Sigmoid colon (tissue), 7 donors: Measurements from ENCODE around the gene EIF2A. TPM values are rescaled to one million over a fixed set of nuclear protein-coding genes. Genes with fewer than 3 reads are reported as not detected.

Experiments used
- DNase-seq: peaks from one replicate; pipeline ENCODE4 v3.0.0-alpha.2; 2019
- H3K27ac ChIP-seq, 4 donors: fragments of 200-600 bp; sonication (generic); one replicate each; pipeline ENCODE4 v1.5.1; 2016 to 2019; ENCODE audit warnings: mild to moderate bottlenecking in 1 of 4
- H3K27me3 ChIP-seq, 3 donors: fragments of 200-600 bp; sonication (generic); one replicate each; pipeline ENCODE4 v1.5.1; 2019; ENCODE audit warnings: mild to moderate bottlenecking in 1 of 3
- H3K36me3 ChIP-seq, 4 donors: fragments of 200-600 bp; sonication (generic); one replicate each; pipeline ENCODE4 v1.5.1; 2016 to 2019
- H3K4me1 ChIP-seq, 4 donors: fragments of 200-600 bp; sonication (generic); one replicate each; pipeline ENCODE4 v1.5.1; 2017 to 2019
- H3K4me3 ChIP-seq, 4 donors: fragments of 200-600 bp; sonication (generic); one replicate each; pipeline ENCODE4 v1.5.1; 2017 to 2019; ENCODE audit warnings: mild to moderate bottlenecking in 2 of 4, moderate library complexity in 1 of 4
- H3K9me3 ChIP-seq, 4 donors: fragments of 200-600 bp in 3 of 4; sonication (generic) in 3 of 4; one replicate each; pipeline versions ENCODE4 v1.5.1 to v1.6.1; 2013 to 2019
- CTCF ChIP-seq, 4 experiments: fragments of 450-650 bp in 3 of 4; fragments of 200-600 bp in 1 of 4; IDR thresholded peaks; one replicate each; pipeline ENCODE4 v1.5.1; 2016 to 2019; ENCODE audit warnings: antibody characterized with exemption in 4 of 4, mild to moderate bottlenecking in 3 of 4, moderate library complexity in 2 of 4
- EP300 ChIP-seq, 4 donors: sonication (generic); formaldehyde crosslinking; IDR thresholded peaks; one replicate each; pipeline ENCODE4 v1.6.1; 2017; ENCODE audit warnings: antibody characterized with exemption in 4 of 4
- POLR2A ChIP-seq, 2 donors: fragments of 450-650 bp; IDR thresholded peaks; one replicate each; pipeline ENCODE4 v1.6.1; 2016; ENCODE audit warnings: antibody characterized with exemption in 2 of 2, mild to moderate bottlenecking in 2 of 2, moderate library complexity in 2 of 2
- POLR2AphosphoS5 ChIP-seq, 4 donors: sonication (generic); formaldehyde crosslinking; IDR thresholded peaks; one replicate each; pipeline ENCODE4 v1.6.1; 2017; ENCODE audit warnings: antibody characterized with exemption in 4 of 4
- WGBS, 2 donors: extraction: QIAGEN DNeasy Blood & Tissue Kit; methylation state at CpG; one replicate each; pipeline ENCODE4 v1.1.7; 2013; 5-methylcytosine and 5-hydroxymethylcytosine counted together
- intact Hi-C: fragments of 100-400 bp; cut with DNase I; formaldehyde crosslinking; loops from one replicate; pipeline ENCODE4 v1.15.1; 2023
- polyA plus RNA-seq, 3 donors: library from polyadenylated mRNA; stranded (reverse); fragments of 200-250 nt; gene quantifications; one replicate each; pipeline ENCODE4 v1.2.3, GENCODE V29; 2013
- total RNA-seq, 4 donors: library from RNA; depleted of rRNA; stranded (reverse); fragments of >200 nt; gene quantifications; one replicate each; pipeline ENCODE4 v1.1.0, GENCODE V29; 2016
- donor health status: healthy with polysubstance abuse.
- donor health status: Bipolar disorder and iron deficiency.
- donor health status: healthy.

Gene EIF2A
- total and polyA plus RNA-seq, 7 donors = 49.3 to 228 (median 147) TPM

GRCh38 chr3:150581174-150581573 is 34.6 kb downstream of the EIF2A start:
- H3K4me3 ChIP-seq = no peak overlapping the region
- H3K9me3 ChIP-seq = no peaks in the 10 kb centered on the region
- DNase-seq = no peak
- no peaks in the 10 kb centered on the region for H3K4me1 ChIP-seq
- peaks cover 0 to 80% (median 24%) of the 10 kb centered on the region in 4 donors for H3K36me3 ChIP-seq
- intact Hi-C loops = no loop called here
- no peak overlapping the region for H3K27ac ChIP-seq
- no peaks in the 10 kb centered on the region for H3K27me3 ChIP-seq
- TF ChIP-seq EP300 (IDR thresholded peaks at IDR 0.05) (no peak), CTCF (IDR thresholded peaks at IDR 0.05) (no peak), POLR2A (IDR thresholded peaks at IDR 0.05) (no peak), POLR2AphosphoS5 (IDR thresholded peaks at IDR 0.05) (no peak)

GRCh38 chr3:150582620-150583019 is 36.0 kb downstream of the EIF2A start:
- intact Hi-C loops = no loop called here
- TF ChIP-seq POLR2A (IDR thresholded peaks at IDR 0.05) = no peak
- no peak for TF ChIP-seq POLR2AphosphoS5 (IDR thresholded peaks at IDR 0.05)
- no peak for TF ChIP-seq CTCF (IDR thresholded peaks at IDR 0.05)
- 60 to 82% methylated on average over 2 of the region's 2 CpGs for WGBS, 2 donors
- no peak overlapping the region for H3K4me3 ChIP-seq
- no peaks in the 10 kb centered on the region for H3K27me3 ChIP-seq
- H3K9me3 ChIP-seq = no peaks in the 10 kb centered on the region
- H3K27ac ChIP-seq = no peak overlapping the region
- no peak for DNase-seq
- H3K36me3 ChIP-seq = peaks cover 0 to 65% (median 19%) of the 10 kb centered on the region in 4 donors
- no peaks in the 10 kb centered on the region for H3K4me1 ChIP-seq

GRCh38 chr3:150583028-150583427 is 36.4 kb downstream of the EIF2A start:
- peaks cover 0 to 61% (median 19%) of the 10 kb centered on the region in 4 donors for H3K36me3 ChIP-seq
- WGBS, 2 donors = 61 to 74% methylated on average over 1 of the region's 1 CpG
- TF ChIP-seq POLR2AphosphoS5 (IDR thresholded peaks at IDR 0.05) (no peak), CTCF (IDR thresholded peaks at IDR 0.05) (no peak), EP300 (IDR thresholded peaks at IDR 0.05) (no peak), POLR2A (IDR thresholded peaks at IDR 0.05) (no peak)

GRCh38 chr3:150588027-150588830 is 41.6 kb downstream of the EIF2A start:
- Histone ChIP-seq H3K36me3 (peaks cover 0 to 27% (median 11%) of the 10 kb centered on the region in 4 donors), H3K4me3 (no peak overlapping the region), H3K27me3 (no peaks in the 10 kb centered on the region), H3K27ac (no peak overlapping the region), H3K4me1 (no peaks in the 10 kb centered on the region), H3K9me3 (no peaks in the 10 kb centered on the region)
- TF ChIP-seq POLR2AphosphoS5 (IDR thresholded peaks at IDR 0.05) (no peak), CTCF (IDR thresholded peaks at IDR 0.05) (no peak), POLR2A (IDR thresholded peaks at IDR 0.05) (no peak), EP300 (IDR thresholded peaks at IDR 0.05) (no peak)
- WGBS, 2 donors = 65 to 70% methylated on average over 9 of the region's 9 CpGs
- DNase-seq = no peak
- intact Hi-C loops = no loop called here

More at GRCh38 chr3:150583028-150583427, 36.4 kb downstream of the EIF2A start:
- Histone ChIP-seq H3K4me3 (no peak overlapping the region), H3K27ac (no peak overlapping the region), H3K9me3 (no peaks in the 10 kb centered on the region), H3K4me1 (no peaks in the 10 kb centered on the region), H3K27me3 (no peaks in the 10 kb centered on the region)
- no peak for DNase-seq
- intact Hi-C loops = no loop called here
